Fibroblast of lung (primary cell): ENCODE measurements around the gene YWHAG. TPM values are rescaled to one million over a fixed set of nuclear protein-coding genes. Genes with fewer than 3 reads are reported as not detected.

Source experiments
- DNase-seq, 2 donors: peaks; one replicate each; pipeline versions ENCODE4 v3.0.0 to v3.0.0-alpha.2; 2010; ENCODE audit warnings: low read depth in 2 of 2
- H2AFZ ChIP-seq: 2 replicates; pipeline ENCODE4 v1.5.1; 2012; ENCODE audit warnings: low read length, control low read depth, inconsistent platforms
- H3K27ac ChIP-seq: 2 replicates; pipeline ENCODE4 v1.5.1; 2011; ENCODE audit warnings: low read length, control low read depth; ENCODE audit not compliant: insufficient read depth
- H3K27me3 ChIP-seq: 2 replicates; pipeline ENCODE4 v1.5.1; 2011; ENCODE audit warnings: mild to moderate bottlenecking, low read length; ENCODE audit not compliant: control insufficient read depth, insufficient read depth
- H3K36me3 ChIP-seq: 2 replicates; pipeline ENCODE4 v1.5.1; 2011; ENCODE audit warnings: low read length; ENCODE audit not compliant: control insufficient read depth, insufficient read depth
- H3K4me1 ChIP-seq: 2 replicates; pipeline ENCODE4 v1.5.1; 2011; ENCODE audit warnings: low read length; ENCODE audit not compliant: control insufficient read depth, insufficient read depth; ENCODE audit errors: extremely low read depth
- H3K4me2 ChIP-seq: 2 replicates; pipeline ENCODE4 v1.5.1; 2011; ENCODE audit warnings: low read length, control low read depth; ENCODE audit not compliant: insufficient read depth; ENCODE audit errors: extremely low read depth
- H3K4me3 ChIP-seq, 4 experiments: fragments of 200-600 bp in 1 of 4; sonication (generic) in 1 of 4; replicated peaks in 1 of 4; 2 replicates each; pipeline ENCODE4 v1.5.1; 2011 to 2016; ENCODE audit warnings: low read length in 4 of 4, low read depth in 3 of 4, mild to moderate bottlenecking in 3 of 4, control low read depth in 2 of 4, inconsistent platforms in 1 of 4, mixed read lengths in 1 of 4; ENCODE audit not compliant: insufficient read depth in 1 of 4; ENCODE audit errors: control extremely low read depth in 1 of 4
- H3K79me2 ChIP-seq: 2 replicates; pipeline ENCODE4 v1.5.1; 2012; ENCODE audit warnings: mild to moderate bottlenecking, low read length, inconsistent platforms; ENCODE audit not compliant: control insufficient read depth, insufficient read depth
- H3K9ac ChIP-seq: 2 replicates; pipeline ENCODE4 v1.5.1; 2011; ENCODE audit warnings: mild to moderate bottlenecking, low read length, control low read depth; ENCODE audit not compliant: insufficient read depth
- H3K9me3 ChIP-seq: 2 replicates; pipeline ENCODE4 v1.5.1; 2012; ENCODE audit warnings: low read depth, low read length; ENCODE audit not compliant: control insufficient read depth, insufficient read depth
- H4K20me1 ChIP-seq: 2 replicates; pipeline ENCODE4 v1.5.1; 2011; ENCODE audit warnings: low read length; ENCODE audit not compliant: control insufficient read depth, insufficient read depth; ENCODE audit errors: extremely low read depth
- EZH2 ChIP-seq: IDR thresholded peaks from 2 replicates; pipeline ENCODE4 v1.5.1; 2012; ENCODE audit warnings: low read length, control low read depth, mild to moderate bottlenecking; ENCODE audit errors: missing control alignments
- polyA plus RNA-seq, 2 donors: library from polyadenylated mRNA; depleted of rRNA in 1 of 2; stranded (reverse) in 1 of 2; unstranded in 1 of 2; fragments of >200 nt; gene quantifications; 2 replicates each; pipeline ENCODE4 v1.2.1, GENCODE V29; 2011 to 2012; ENCODE audit warnings: missing spikeins in 1 of 2
- total RNA-seq: library from RNA; depleted of rRNA; stranded (reverse); fragments of >200 nt; gene quantifications from 2 replicates; pipeline ENCODE4 v1.2.1, GENCODE V29; 2014
- TF ChIP-seq, protein P1 (sequence below), 2 donors: IDR thresholded peaks in 1 of 2; conservative IDR thresholded peaks in 1 of 2; 1 replicate in 1 of 2; 2 replicates in 1 of 2; pipeline ENCODE4 v1.5.1; 2011 to 2012; ENCODE audit warnings: low read length in 2 of 2, control low read depth in 1 of 2, inconsistent platforms in 1 of 2, low read depth in 1 of 2, mild to moderate bottlenecking in 1 of 2

The YWHAG gene
- total and polyA plus RNA-seq, 2 donors (not counting 1 experiment from before 2014, with no cell fraction given), result 68.4 to 80.4 TPM

DNA sequence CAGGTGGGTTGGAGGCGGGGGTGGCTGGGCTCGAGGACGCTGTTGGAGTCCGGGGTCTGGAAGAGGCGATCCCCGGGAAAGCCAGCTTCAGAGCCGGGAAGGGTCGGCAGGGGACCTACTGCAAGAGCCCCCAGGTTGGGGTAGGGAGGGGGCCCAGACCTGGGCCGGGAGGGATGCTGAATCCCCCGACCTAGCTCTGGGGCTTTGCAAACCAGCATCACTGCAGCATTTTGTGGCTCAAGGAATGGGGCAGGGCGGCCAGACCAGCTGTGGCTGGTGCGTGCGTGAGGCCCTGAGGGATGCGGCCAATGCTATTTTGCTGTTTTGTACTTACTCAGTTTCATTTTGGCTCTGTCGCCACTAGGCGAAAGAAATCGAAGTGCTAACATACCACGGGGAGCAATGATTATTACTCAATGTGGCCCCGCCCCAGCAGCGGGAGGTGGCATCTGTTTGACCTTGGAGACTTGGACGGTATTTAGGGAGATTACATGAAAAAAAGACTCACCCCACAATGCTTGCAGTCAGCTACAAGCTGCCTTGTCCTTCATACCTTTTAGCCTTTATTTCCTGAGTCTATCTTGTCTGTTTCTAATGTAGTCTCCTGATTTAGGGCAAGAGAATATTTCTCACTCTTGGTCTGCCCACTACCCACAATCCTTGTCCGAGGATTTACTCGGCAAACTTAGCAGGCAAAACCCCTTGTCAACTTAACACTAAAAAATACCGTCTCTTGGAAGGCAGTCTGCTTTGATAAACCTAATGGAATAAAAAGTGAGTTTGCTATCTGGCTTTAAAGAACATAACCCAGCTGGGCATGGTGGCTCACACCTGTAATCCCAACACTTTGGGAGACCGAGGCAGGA, 40.1 kb downstream of the YWHAG start:
- peak overlapping the region; percentile 96 for H3K27ac ChIP-seq
- peak overlapping the region; percentile 98 for H3K4me2 ChIP-seq
- no peak overlapping the region for H2AFZ ChIP-seq
- H3K4me3 ChIP-seq, result peak overlapping the region; percentile 74 to 91 (median 78)
- no peaks in the 10 kb centered on the region for H3K27me3 ChIP-seq
- no peaks in the 10 kb centered on the region for H4K20me1 ChIP-seq
- H3K79me2 ChIP-seq, result peaks cover 10% of the 10 kb centered on the region
- DNase-seq, result peak; percentile 85 to 90
- peak overlapping the region; percentile 95 for H3K9ac ChIP-seq
- H3K9me3 ChIP-seq, result no peaks in the 10 kb centered on the region
- TF ChIP-seq, protein P1, sequence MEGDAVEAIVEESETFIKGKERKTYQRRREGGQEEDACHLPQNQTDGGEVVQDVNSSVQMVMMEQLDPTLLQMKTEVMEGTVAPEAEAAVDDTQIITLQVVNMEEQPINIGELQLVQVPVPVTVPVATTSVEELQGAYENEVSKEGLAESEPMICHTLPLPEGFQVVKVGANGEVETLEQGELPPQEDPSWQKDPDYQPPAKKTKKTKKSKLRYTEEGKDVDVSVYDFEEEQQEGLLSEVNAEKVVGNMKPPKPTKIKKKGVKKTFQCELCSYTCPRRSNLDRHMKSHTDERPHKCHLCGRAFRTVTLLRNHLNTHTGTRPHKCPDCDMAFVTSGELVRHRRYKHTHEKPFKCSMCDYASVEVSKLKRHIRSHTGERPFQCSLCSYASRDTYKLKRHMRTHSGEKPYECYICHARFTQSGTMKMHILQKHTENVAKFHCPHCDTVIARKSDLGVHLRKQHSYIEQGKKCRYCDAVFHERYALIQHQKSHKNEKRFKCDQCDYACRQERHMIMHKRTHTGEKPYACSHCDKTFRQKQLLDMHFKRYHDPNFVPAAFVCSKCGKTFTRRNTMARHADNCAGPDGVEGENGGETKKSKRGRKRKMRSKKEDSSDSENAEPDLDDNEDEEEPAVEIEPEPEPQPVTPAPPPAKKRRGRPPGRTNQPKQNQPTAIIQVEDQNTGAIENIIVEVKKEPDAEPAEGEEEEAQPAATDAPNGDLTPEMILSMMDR (conservative IDR thresholded peaks at IDR 0.05 in 1 of 2, IDR thresholded peaks at IDR 0.05 in 1 of 2; ENCODE audit: low read depth in 1 of 2, low read length in 2 of 2), result peak; percentile 32 to 40
- TF ChIP-seq EZH2, result no peak
- peaks cover 23% of the 10 kb centered on the region for H3K4me1 ChIP-seq
- H3K36me3 ChIP-seq, result no peaks in the 10 kb centered on the region

DNA sequence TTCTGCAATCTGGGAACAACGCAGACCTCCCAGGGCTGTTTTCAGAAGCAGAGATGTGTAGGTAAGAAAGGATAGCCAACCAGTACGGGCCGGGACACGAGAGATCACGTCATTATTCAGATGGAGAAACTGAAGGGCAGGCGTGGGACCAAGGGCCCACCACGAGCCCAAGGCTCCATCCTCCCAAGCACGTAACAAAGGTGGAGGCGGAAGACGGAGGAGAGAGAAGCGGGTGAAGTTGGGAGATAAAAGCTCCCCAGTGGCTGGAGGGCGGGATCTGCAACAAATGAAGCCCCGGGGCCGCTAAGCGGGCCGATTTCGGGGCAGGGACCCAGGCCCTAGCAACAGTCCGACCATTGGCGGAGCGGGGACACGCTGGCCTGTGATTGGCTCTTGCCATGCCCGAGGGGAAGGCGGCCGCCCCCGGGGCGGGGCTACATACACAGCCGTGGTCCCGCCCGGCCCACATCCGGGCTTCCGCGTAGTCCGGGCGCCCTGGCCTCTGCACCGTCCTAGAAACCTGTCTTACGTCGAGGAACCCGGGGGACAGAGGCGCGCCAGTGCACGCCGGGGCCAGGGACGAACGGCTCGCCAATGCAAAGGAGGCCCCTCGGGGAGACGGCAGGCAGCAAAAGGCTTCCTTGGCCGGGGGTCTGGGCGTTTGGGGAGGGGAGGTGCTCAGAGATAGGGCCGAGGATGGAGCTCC, 40.9 kb downstream of the YWHAG start:
- DNase-seq, result peak; percentile 95
- Histone ChIP-seq H2AFZ (peak overlapping the region; percentile 88), H3K4me2 (peak overlapping the region; percentile 98), H3K27me3 (no peaks in the 10 kb centered on the region), H3K9ac (peak overlapping the region; percentile 95), H3K36me3 (no peaks in the 10 kb centered on the region), H4K20me1 (no peaks in the 10 kb centered on the region), H3K4me3 (peak overlapping the region; percentile 74 to 91 (median 78)), H3K4me1 (peaks cover 20% of the 10 kb centered on the region), H3K79me2 (peaks cover 8% of the 10 kb centered on the region), H3K9me3 (no peaks in the 10 kb centered on the region), H3K27ac (peak overlapping the region; percentile 96)
- TF ChIP-seq, protein P1 (conservative IDR thresholded peaks at IDR 0.05 in 1 of 2, IDR thresholded peaks at IDR 0.05 in 1 of 2; ENCODE audit: low read depth in 1 of 2, low read length in 2 of 2), result no peak
- TF ChIP-seq EZH2, result no peak
